GM23338 (cell line): ENCODE measurements around the gene NAPG. TPM values are rescaled to one million over a fixed set of nuclear protein-coding genes. Genes with fewer than 3 reads are reported as not detected.

Experiments used
- ATAC-seq: fragments of 200-7000 bp; cut with Tn5 transposase; 3 replicates; pipeline ENCODE4 v1.9.1; 2020
- DNase-seq: peaks from one replicate; pipeline ENCODE4 v3.0.0-alpha.2; 2015; ENCODE audit warnings: low spot score
- H2AFZ ChIP-seq: fragments of 200-600 bp; sonication (generic); 2 replicates; pipeline ENCODE4 v1.8.0; 2016; ENCODE audit warnings: antibody characterized with exemption, mild to moderate bottlenecking, moderate library complexity
- H3F3A ChIP-seq: fragments of 200-600 bp; sonication (generic); replicated peaks from 2 replicates; pipeline ENCODE4 v1.8.0; 2017; ENCODE audit warnings: antibody characterized with exemption, mixed run types, low read depth
- H3K27ac ChIP-seq: fragments of 200-600 bp; sonication (generic); 2 replicates; pipeline ENCODE4 v1.6.1; 2016; ENCODE audit warnings: low read depth
- H3K27me3 ChIP-seq: fragments of 200-600 bp; sonication (generic); 2 replicates; pipeline ENCODE4 v1.8.0; 2016; ENCODE audit warnings: mild to moderate bottlenecking, mixed run types, moderate library complexity; ENCODE audit not compliant: insufficient read depth
- H3K36me3 ChIP-seq: fragments of 200-600 bp; sonication (generic); 2 replicates; pipeline ENCODE4 v1.8.0; 2016; ENCODE audit warnings: mild to moderate bottlenecking; ENCODE audit not compliant: insufficient read depth
- H3K4me1 ChIP-seq: fragments of 200-600 bp; sonication (generic); 2 replicates; pipeline ENCODE4 v1.8.0; 2016; ENCODE audit warnings: mild to moderate bottlenecking, moderate library complexity; ENCODE audit not compliant: insufficient read depth
- H3K4me2 ChIP-seq: fragments of 200-600 bp; sonication (generic); 2 replicates; pipeline ENCODE4 v1.7.1; 2017; ENCODE audit warnings: mixed run types
- H3K4me3 ChIP-seq: fragments of 200-600 bp; sonication (generic); 2 replicates; pipeline ENCODE4 v1.6.1; 2016; ENCODE audit warnings: mixed run types
- H3K79me2 ChIP-seq: fragments of 200-600 bp; sonication (generic); replicated peaks from 2 replicates; pipeline ENCODE4 v1.8.0; 2017; ENCODE audit warnings: mild to moderate bottlenecking; ENCODE audit not compliant: insufficient read depth
- H3K9me2 ChIP-seq: fragments of 200-600 bp; sonication (generic); 2 replicates; pipeline ENCODE4 v1.8.0; 2017; ENCODE audit not compliant: insufficient read depth
- H4K20me1 ChIP-seq: fragments of 200-600 bp; sonication (generic); replicated peaks from 2 replicates; pipeline ENCODE4 v1.8.0; 2017; ENCODE audit warnings: mild to moderate bottlenecking; ENCODE audit not compliant: insufficient read depth
- H3K27ac Mint-ChIP-seq: 2 replicates; pipeline ENCODE4 v1.8.0; 2020; ENCODE audit warnings: inconsistent platforms, mild to moderate bottlenecking, moderate library complexity, mixed read lengths
- H3K27me3 Mint-ChIP-seq: 3 replicates; pipeline ENCODE4 v1.8.0; 2022; ENCODE audit warnings: low read depth, mild to moderate bottlenecking, moderate library complexity, mixed read lengths, inconsistent platforms; ENCODE audit not compliant: insufficient read depth, poor library complexity
- H3K36me3 Mint-ChIP-seq: 3 replicates; pipeline ENCODE4 v1.8.0; 2021; ENCODE audit warnings: low read depth, mild to moderate bottlenecking, inconsistent platforms, moderate library complexity, mixed read lengths
- H3K4me1 Mint-ChIP-seq: 3 replicates; pipeline ENCODE4 v1.8.0; 2020; ENCODE audit warnings: mild to moderate bottlenecking, inconsistent platforms, mixed read lengths
- H3K4me3 Mint-ChIP-seq: 3 replicates; pipeline ENCODE4 v1.8.0; 2021; ENCODE audit warnings: moderate library complexity, mild to moderate bottlenecking, inconsistent platforms, mixed read lengths
- H3K9me3 Mint-ChIP-seq: 3 replicates; pipeline ENCODE4 v1.8.0; 2020; ENCODE audit warnings: moderate library complexity, mild to moderate bottlenecking, inconsistent platforms, mixed read lengths
- CTCF ChIP-seq, 2 experiments: fragments of 200-600 bp in 1 of 2; sonication (generic) in 1 of 2; conservative IDR thresholded peaks; 2 replicates each; pipeline versions ENCODE4 v1.5.1 to v1.6.1; 2016 to 2017; ENCODE audit warnings: antibody characterized with exemption in 2 of 2, low read depth in 2 of 2, mild to moderate bottlenecking in 2 of 2, moderate library complexity in 1 of 2
- ETS1 ChIP-seq: IDR thresholded peaks from 2 replicates; pipeline ENCODE4 v1.6.1; 2016; ENCODE audit warnings: antibody characterized with exemption
- EZH2 ChIP-seq: fragments of 200-600 bp; sonication (generic); IDR thresholded peaks from one replicate; pipeline ENCODE4 v1.8.0; 2017; ENCODE audit warnings: antibody characterized with exemption, mild to moderate bottlenecking, low read depth; ENCODE audit not compliant: unreplicated experiment
- EZH2phosphoT487 ChIP-seq: fragments of 200-600 bp; sonication (generic); IDR thresholded peaks from one replicate; pipeline ENCODE4 v1.8.1; 2018; ENCODE audit warnings: antibody characterized with exemption; ENCODE audit not compliant: unreplicated experiment
- NANOG ChIP-seq: IDR thresholded peaks from 2 replicates; pipeline ENCODE4 v1.6.1; 2016; ENCODE audit warnings: antibody characterized with exemption, borderline replicate concordance
- POLR2AphosphoS5 ChIP-seq: IDR thresholded peaks from 2 replicates; pipeline ENCODE4 v1.6.1; 2016; ENCODE audit warnings: antibody characterized with exemption, low read depth
- REST ChIP-seq: IDR thresholded peaks from one replicate; pipeline ENCODE4 v1.6.1; 2018; ENCODE audit warnings: antibody characterized with exemption; ENCODE audit not compliant: unreplicated experiment
- STAT1 ChIP-seq: IDR thresholded peaks from one replicate; pipeline ENCODE4 v1.6.1; 2016; ENCODE audit warnings: antibody characterized with exemption; ENCODE audit not compliant: unreplicated experiment
- ZNF331 ChIP-seq: fragments of 250-450 bp; sonication (Bioruptor Pico); IDR thresholded peaks from 2 replicates; pipeline ENCODE4 v1.5.0; 2020; ENCODE audit warnings: low read depth, mild to moderate bottlenecking, moderate library complexity
- ZNF462 ChIP-seq: fragments of 250-450 bp; sonication (Bioruptor Pico); IDR thresholded peaks from 2 replicates; pipeline ENCODE4 v1.5.0; 2020; ENCODE audit warnings: mild to moderate bottlenecking, moderate library complexity
- polyA plus RNA-seq: library from polyadenylated mRNA; unstranded; fragments of >200 nt; fragmentation: Nextera tagmentation; extraction: Ambion mirVana; gene quantifications from 2 replicates; pipeline ENCODE4 v1.2.1, GENCODE V29; 2016
- total RNA-seq: library from RNA; depleted of rRNA; stranded (reverse); fragments of >200 nt; shearing (Covaris generic); gene quantifications from 2 replicates; pipeline ENCODE4 v1.2.3, GENCODE V29; 2014

The NAPG gene
- total and polyA plus RNA-seq, 2 experiments from 2014 or later = 26.8 to 40.1 TPM

GRCh38 chr18:10508591-10508990, 17.2 kb upstream of the NAPG start:
- DNase-seq = no peak
- Histone ChIP-seq H3K4me2 (no peak overlapping the region), H3K27me3 (no peaks in the 10 kb centered on the region), H3K36me3 (no peaks in the 10 kb centered on the region; the same call in 1 of the 2 replicates), H4K20me1 (no peaks in the 10 kb centered on the region), H3K4me1 (no peaks in the 10 kb centered on the region), H3K4me3 (no peak overlapping the region), H2AFZ (no peak overlapping the region), H3K9me2 (peaks cover 3% of the 10 kb centered on the region; the same call in 1 of the 2 replicates), H3K27ac (no peak overlapping the region), H3K79me2 (no peaks in the 10 kb centered on the region), H3F3A (no peaks in the 10 kb centered on the region)
- no peak for ATAC-seq
- Mint-ChIP-seq H3K4me3 (no peak overlapping the region), H3K4me1 (no peaks in the 10 kb centered on the region), H3K27me3 (no peaks in the 10 kb centered on the region), H3K27ac (no peak overlapping the region), H3K9me3 (peaks cover 36% of the 10 kb centered on the region), H3K36me3 (peaks cover 26% of the 10 kb centered on the region)
- TF ChIP-seq ZNF462 (CRISPR knock-in tag) = no peak

GRCh38 chr18:10511236-10511635, 14.6 kb upstream of the NAPG start:
- no peak for ATAC-seq
- H3K4me3 Mint-ChIP-seq = no peak overlapping the region
- TF ChIP-seq ZNF331 (no peak), EZH2phosphoT487 (no peak), EZH2 (no peak), REST (no peak), ETS1 (no peak), STAT1 (no peak), POLR2AphosphoS5 (no peak), CTCF (conservative IDR thresholded peaks at IDR 0.05; ENCODE audit: low read depth in 2 of 2) (no peak), NANOG (no peak)

More at GRCh38 chr18:10511236-10511635, 14.6 kb upstream of the NAPG start:
- no peak overlapping the region for H3K27ac Mint-ChIP-seq
- H3K9me2 ChIP-seq = peaks cover 3% of the 10 kb centered on the region; the same call in 1 of the 2 replicates
- H3K27me3 Mint-ChIP-seq = peaks cover 3% of the 10 kb centered on the region
- DNase-seq = no peak
- H3K4me2 ChIP-seq = no peak overlapping the region
- peaks cover 21% of the 10 kb centered on the region for H3K36me3 Mint-ChIP-seq
- no peaks in the 10 kb centered on the region for H3K79me2 ChIP-seq
- H3F3A ChIP-seq = no peaks in the 10 kb centered on the region
- H3K4me3 ChIP-seq = no peak overlapping the region
- H3K27ac ChIP-seq = no peak overlapping the region
- H2AFZ ChIP-seq = no peak overlapping the region
- H3K4me1 ChIP-seq = no peaks in the 10 kb centered on the region
- H3K27me3 ChIP-seq = no peaks in the 10 kb centered on the region
- no peaks in the 10 kb centered on the region for H4K20me1 ChIP-seq
- H3K9me3 Mint-ChIP-seq = peaks cover 25% of the 10 kb centered on the region
- no peaks in the 10 kb centered on the region; the same call in 1 of the 2 replicates for H3K36me3 ChIP-seq
- no peaks in the 10 kb centered on the region for H3K4me1 Mint-ChIP-seq
